ENCODE measurements around the gene CAB39L.

Gene CAB39L

DNA sequence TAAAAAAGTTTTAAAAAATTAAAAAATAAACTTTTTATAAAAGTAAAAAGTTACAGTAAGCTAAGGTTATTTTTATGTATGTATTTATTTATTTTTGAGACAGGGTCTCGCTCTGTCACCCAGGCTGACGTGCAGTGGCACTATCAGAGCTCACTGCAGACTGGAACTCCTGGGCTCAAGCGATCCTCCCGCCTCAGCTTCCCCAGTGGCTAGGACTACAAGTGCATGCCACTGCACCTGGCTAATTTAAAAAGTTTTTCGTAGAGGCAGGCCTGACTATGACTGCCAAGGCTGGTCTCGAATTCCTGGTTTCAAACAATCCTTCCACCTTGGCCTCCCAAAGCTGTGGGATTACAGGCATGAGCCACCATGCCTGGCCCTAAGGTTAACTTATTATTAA, 132.0 kb downstream of the CAB39L start:
- peaks cover 25% of the 10 kb centered on the region for H3K4me1 Mint-ChIP-seq
- no peak overlapping the region for H3K27ac Mint-ChIP-seq
- peaks cover 8% of the 10 kb centered on the region for H3K36me3 Mint-ChIP-seq (ENCODE audit: low read depth)
- H3K9me3 Mint-ChIP-seq = no peaks in the 10 kb centered on the region
- TF ChIP-seq, protein P1, sequence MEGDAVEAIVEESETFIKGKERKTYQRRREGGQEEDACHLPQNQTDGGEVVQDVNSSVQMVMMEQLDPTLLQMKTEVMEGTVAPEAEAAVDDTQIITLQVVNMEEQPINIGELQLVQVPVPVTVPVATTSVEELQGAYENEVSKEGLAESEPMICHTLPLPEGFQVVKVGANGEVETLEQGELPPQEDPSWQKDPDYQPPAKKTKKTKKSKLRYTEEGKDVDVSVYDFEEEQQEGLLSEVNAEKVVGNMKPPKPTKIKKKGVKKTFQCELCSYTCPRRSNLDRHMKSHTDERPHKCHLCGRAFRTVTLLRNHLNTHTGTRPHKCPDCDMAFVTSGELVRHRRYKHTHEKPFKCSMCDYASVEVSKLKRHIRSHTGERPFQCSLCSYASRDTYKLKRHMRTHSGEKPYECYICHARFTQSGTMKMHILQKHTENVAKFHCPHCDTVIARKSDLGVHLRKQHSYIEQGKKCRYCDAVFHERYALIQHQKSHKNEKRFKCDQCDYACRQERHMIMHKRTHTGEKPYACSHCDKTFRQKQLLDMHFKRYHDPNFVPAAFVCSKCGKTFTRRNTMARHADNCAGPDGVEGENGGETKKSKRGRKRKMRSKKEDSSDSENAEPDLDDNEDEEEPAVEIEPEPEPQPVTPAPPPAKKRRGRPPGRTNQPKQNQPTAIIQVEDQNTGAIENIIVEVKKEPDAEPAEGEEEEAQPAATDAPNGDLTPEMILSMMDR (IDR thresholded peaks at IDR 0.05; ENCODE audit: unreplicated experiment in 3 of 3) = no peak
- no peak overlapping the region for H3K4me3 Mint-ChIP-seq
- no peaks in the 10 kb centered on the region for H3K27me3 Mint-ChIP-seq (ENCODE audit: low read depth)

DNA sequence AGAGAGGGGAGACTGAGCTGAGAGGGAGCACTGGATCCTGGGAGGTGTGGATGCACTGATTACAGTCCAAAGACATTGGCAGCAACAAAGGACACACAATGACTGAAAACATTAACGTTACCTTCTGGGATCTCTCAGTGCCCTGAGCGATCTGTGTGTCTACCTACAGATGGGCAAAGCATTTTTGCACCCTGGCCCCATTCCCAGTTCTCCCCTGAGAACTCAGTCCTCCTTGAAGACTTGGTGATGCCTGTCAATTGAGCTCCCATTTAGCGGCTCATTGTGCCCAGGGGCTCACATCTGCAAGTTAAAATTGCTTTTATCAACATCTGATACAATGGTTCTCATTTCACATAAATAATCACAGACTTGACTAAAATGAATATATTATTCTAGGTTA, 133.6 kb downstream of the CAB39L start:
- Mint-ChIP-seq H3K27ac (peak overlapping the region in 1 of 3 experiments; percentile 24), H3K4me1 (peaks cover 32% of the 10 kb centered on the region), H3K27me3 (ENCODE audit: low read depth) (no peaks in the 10 kb centered on the region), H3K9me3 (no peaks in the 10 kb centered on the region), H3K4me3 (no peak overlapping the region), H3K36me3 (ENCODE audit: low read depth) (no peaks in the 10 kb centered on the region)
- TF ChIP-seq, protein P1 (IDR thresholded peaks at IDR 0.05; ENCODE audit: unreplicated experiment in 3 of 3) = no peak

DNA sequence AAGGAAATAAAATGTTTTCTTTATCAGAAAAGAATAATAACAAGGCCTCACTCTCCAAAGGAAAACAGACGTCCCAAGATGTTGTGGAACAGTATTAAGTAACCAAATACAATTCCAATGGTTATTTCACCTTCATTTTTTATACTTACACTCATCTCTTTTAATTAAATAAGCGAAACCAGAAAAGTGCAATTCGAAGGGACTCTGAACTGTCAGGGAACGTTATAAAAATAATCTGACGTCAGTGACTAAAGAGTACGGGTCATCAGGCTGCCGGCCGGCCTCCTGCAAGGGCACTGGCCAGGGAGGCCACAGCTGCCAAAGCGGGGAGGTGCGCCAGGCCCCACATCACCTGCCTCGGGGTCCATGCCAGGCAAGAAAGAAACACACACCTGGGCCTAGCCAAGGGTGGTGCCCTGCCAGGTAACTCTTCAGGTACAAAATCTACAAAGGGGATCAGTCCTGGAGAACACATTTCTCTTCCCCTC, 134.9 kb downstream of the CAB39L start:
- TF ChIP-seq, protein P1 (IDR thresholded peaks at IDR 0.05; ENCODE audit: unreplicated experiment in 3 of 3) = no peak
- no peaks in the 10 kb centered on the region for H3K27me3 Mint-ChIP-seq (ENCODE audit: low read depth)

DNA sequence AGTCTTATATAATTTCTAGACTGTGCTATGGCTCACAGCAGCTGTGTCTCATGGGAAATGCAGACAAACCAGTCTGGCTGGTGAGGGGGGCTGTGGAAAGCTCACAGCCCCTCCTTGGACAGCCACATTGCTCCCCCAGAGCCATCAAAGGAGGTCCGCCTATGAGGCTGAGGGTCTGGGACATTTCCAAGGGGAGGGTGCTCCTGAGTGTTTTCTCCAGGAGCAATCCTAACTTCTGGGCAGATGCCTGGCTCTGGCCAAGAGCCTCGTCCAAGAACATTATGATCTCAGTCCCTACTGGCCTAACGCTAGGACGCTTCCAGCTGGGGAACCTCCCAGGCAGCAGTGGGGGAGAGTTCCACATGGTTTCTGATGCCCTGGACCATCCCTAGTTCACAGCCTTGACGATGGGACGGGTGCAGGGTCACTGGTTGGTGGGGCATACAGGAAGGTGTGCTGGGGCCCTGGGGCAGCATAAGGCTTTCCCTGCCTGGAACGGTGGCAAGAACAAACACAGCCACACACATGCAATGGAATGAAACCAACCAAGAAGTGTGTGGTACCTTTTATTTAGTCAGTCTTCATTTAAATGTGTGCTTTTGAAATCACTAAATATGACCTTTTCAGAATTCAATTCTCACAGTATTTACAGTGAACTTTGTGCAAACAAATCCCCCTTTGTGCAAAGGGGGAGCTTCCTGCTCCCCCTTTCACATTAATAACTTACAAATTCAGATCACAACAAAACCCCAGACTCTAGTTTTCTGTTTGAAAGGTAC, 135.6 kb downstream of the CAB39L start:
- Mint-ChIP-seq H3K4me1 (peaks cover 23% of the 10 kb centered on the region), H3K9me3 (no peaks in the 10 kb centered on the region), H3K36me3 (ENCODE audit: low read depth) (no peaks in the 10 kb centered on the region), H3K27me3 (ENCODE audit: low read depth) (no peaks in the 10 kb centered on the region), H3K4me3 (peak overlapping the region in 1 of 3 experiments; percentile 15), H3K27ac (peak overlapping the region; percentile 74 to 89 (median 83))
- TF ChIP-seq, protein P1 (IDR thresholded peaks at IDR 0.05; ENCODE audit: unreplicated experiment in 3 of 3) = no peak

More for the DNA sequence above, 134.9 kb downstream of the CAB39L start:
- Mint-ChIP-seq H3K9me3 (no peaks in the 10 kb centered on the region), H3K4me3 (no peak overlapping the region), H3K36me3 (ENCODE audit: low read depth) (no peaks in the 10 kb centered on the region), H3K27ac (peak overlapping the region in 1 of 3 experiments; percentile 74), H3K4me1 (peaks cover 27% of the 10 kb centered on the region)

DNA sequence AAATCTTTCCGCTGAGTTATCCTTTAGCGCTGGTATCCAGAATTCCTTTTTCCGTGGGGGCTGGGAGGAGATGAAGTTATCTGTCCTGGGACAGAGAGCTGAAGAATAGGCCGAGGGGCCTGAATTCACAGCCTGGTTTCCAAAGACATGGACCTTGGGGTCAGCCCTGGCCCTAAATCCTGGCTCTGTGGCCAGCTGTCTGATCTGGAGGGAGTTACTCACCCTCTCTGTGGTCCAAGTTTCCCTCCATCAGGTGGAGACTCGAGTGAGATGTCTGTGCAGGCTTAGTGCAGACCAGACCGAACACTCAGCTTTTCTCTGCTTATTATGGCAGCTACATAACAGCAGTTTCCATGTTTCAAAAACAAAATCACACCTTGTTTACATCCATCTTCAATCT, 136.5 kb downstream of the CAB39L start:
- no peaks in the 10 kb centered on the region for H3K36me3 Mint-ChIP-seq (ENCODE audit: low read depth)
- H3K4me1 Mint-ChIP-seq = peaks cover 28% of the 10 kb centered on the region
- no peaks in the 10 kb centered on the region for H3K27me3 Mint-ChIP-seq (ENCODE audit: low read depth)
- H3K4me3 Mint-ChIP-seq = no peak overlapping the region
- H3K9me3 Mint-ChIP-seq = no peaks in the 10 kb centered on the region
- TF ChIP-seq, protein P1 (IDR thresholded peaks at IDR 0.05; ENCODE audit: unreplicated experiment in 3 of 3) = no peak
- H3K27ac Mint-ChIP-seq = peak overlapping the region in 1 of 3 experiments; percentile 89
